HEK293T (cell line): ENCODE data around the gene FZR1.

Experiments used
- CTCF ChIA-PET: fragments of 350-600 bp; formaldehyde crosslinking; extraction: SDS; loops from one replicate; lab custom pipeline; 2021; ENCODE audit warnings: antibody characterized with exemption, inconsistent platforms; lab: Yijun Ruan, JAX
- POLR2A ChIA-PET: fragments of 350-600 bp; formaldehyde crosslinking; extraction: SDS; loops from one replicate; lab custom pipeline; 2020; ENCODE audit warnings: antibody characterized with exemption, inconsistent platforms; lab: Yijun Ruan, JAX
- DNase-seq: peaks from one replicate; pipeline ENCODE4 v3.0.0; 2012; ENCODE audit warnings: mixed read lengths; ENCODE audit errors: extremely low spot score
- ARNT ChIP-seq: fragments of 450-650 bp; IDR thresholded peaks from 2 replicates; pipeline ENCODE4 v1.6.1; 2017; ENCODE audit warnings: mild to moderate bottlenecking
- BHLHE40 ChIP-seq: fragments of 450-650 bp; IDR thresholded peaks from 2 replicates; pipeline ENCODE4 v1.6.1; 2016; ENCODE audit warnings: mild to moderate bottlenecking, moderate library complexity, borderline replicate concordance
- CTBP1 ChIP-seq: fragments of 450-650 bp; IDR thresholded peaks from 2 replicates; pipeline ENCODE4 v1.6.1; 2016; ENCODE audit warnings: borderline replicate concordance
- ELF4 ChIP-seq: fragments of 450-650 bp; IDR thresholded peaks from 2 replicates; pipeline ENCODE4 v1.6.1; 2017; ENCODE audit warnings: antibody characterized with exemption
- FOXA1 ChIP-seq: fragments of 450-650 bp; IDR thresholded peaks from 2 replicates; pipeline ENCODE4 v1.6.1; 2016; ENCODE audit warnings: mild to moderate bottlenecking
- FOXK2 ChIP-seq: fragments of 450-650 bp; IDR thresholded peaks from 2 replicates; pipeline ENCODE4 v1.6.1; 2016; ENCODE audit warnings: mild to moderate bottlenecking
- FOXM1 ChIP-seq: fragments of 450-650 bp; IDR thresholded peaks from 2 replicates; pipeline ENCODE4 v1.6.1; 2017; ENCODE audit warnings: mild to moderate bottlenecking, borderline replicate concordance
- HDGF ChIP-seq: fragments of 450-650 bp; IDR thresholded peaks from 2 replicates; pipeline ENCODE4 v1.6.1; 2017; ENCODE audit warnings: antibody characterized with exemption, borderline replicate concordance
- L3MBTL2 ChIP-seq: fragments of 450-650 bp; conservative IDR thresholded peaks from 2 replicates; pipeline ENCODE4 v1.6.1; 2016; ENCODE audit warnings: mild to moderate bottlenecking
- LEF1 ChIP-seq: fragments of 450-650 bp; IDR thresholded peaks from 2 replicates; pipeline ENCODE4 v1.6.1; 2017; ENCODE audit warnings: mild to moderate bottlenecking, borderline replicate concordance
- NFRKB ChIP-seq: fragments of 450-650 bp; IDR thresholded peaks from 2 replicates; pipeline ENCODE4 v1.6.1; 2016; ENCODE audit warnings: mild to moderate bottlenecking, moderate library complexity
- SP1 ChIP-seq: fragments of 450-650 bp; IDR thresholded peaks from 2 replicates; pipeline ENCODE4 v1.6.1; 2017
- SUZ12 ChIP-seq: fragments of 450-650 bp; IDR thresholded peaks from 2 replicates; pipeline ENCODE4 v1.6.1; 2016; ENCODE audit warnings: mild to moderate bottlenecking
- TARDBP ChIP-seq: fragments of 450-650 bp; IDR thresholded peaks from 2 replicates; pipeline ENCODE4 v1.6.1; 2016
- ZNF384 ChIP-seq: fragments of 450-650 bp; IDR thresholded peaks from 2 replicates; pipeline ENCODE4 v1.6.1; 2016
- TF ChIP-seq, protein P1 (sequence below): fragments of 450-650 bp; IDR thresholded peaks from 2 replicates; pipeline ENCODE4 v1.6.1; 2016

FZR1 gene

DNA sequence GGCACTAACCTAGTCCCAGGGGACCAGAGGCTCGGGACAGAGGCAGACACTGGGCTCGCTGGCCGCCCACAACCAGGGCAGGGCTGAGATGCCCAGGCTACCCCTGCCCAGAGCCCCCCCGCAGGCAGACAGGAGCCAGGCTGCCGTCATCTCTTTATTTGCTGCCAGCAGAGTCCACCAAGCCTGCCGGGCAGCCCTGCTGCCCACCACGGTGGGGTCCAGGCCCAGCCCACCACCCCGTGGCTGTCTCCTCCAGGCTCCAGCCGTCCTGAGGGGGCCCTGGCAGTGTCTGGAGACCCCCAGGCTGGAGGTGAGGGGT, 37.9 kb downstream of the FZR1 start:
- no peak for TF ChIP-seq CTBP1
- TF ChIP-seq ARNT = no peak
- no peak for TF ChIP-seq TARDBP
- no peak for TF ChIP-seq NFRKB
- TF ChIP-seq BHLHE40 = no peak
- no peak for TF ChIP-seq HDGF
- no peak for TF ChIP-seq FOXM1
- TF ChIP-seq, protein P1, sequence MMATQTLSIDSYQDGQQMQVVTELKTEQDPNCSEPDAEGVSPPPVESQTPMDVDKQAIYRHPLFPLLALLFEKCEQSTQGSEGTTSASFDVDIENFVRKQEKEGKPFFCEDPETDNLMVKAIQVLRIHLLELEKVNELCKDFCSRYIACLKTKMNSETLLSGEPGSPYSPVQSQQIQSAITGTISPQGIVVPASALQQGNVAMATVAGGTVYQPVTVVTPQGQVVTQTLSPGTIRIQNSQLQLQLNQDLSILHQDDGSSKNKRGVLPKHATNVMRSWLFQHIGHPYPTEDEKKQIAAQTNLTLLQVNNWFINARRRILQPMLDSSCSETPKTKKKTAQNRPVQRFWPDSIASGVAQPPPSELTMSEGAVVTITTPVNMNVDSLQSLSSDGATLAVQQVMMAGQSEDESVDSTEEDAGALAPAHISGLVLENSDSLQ = no peak
- no peak for DNase-seq
- CTCF ChIA-PET = no interaction called here
- POLR2A ChIA-PET = no interaction called here

DNA sequence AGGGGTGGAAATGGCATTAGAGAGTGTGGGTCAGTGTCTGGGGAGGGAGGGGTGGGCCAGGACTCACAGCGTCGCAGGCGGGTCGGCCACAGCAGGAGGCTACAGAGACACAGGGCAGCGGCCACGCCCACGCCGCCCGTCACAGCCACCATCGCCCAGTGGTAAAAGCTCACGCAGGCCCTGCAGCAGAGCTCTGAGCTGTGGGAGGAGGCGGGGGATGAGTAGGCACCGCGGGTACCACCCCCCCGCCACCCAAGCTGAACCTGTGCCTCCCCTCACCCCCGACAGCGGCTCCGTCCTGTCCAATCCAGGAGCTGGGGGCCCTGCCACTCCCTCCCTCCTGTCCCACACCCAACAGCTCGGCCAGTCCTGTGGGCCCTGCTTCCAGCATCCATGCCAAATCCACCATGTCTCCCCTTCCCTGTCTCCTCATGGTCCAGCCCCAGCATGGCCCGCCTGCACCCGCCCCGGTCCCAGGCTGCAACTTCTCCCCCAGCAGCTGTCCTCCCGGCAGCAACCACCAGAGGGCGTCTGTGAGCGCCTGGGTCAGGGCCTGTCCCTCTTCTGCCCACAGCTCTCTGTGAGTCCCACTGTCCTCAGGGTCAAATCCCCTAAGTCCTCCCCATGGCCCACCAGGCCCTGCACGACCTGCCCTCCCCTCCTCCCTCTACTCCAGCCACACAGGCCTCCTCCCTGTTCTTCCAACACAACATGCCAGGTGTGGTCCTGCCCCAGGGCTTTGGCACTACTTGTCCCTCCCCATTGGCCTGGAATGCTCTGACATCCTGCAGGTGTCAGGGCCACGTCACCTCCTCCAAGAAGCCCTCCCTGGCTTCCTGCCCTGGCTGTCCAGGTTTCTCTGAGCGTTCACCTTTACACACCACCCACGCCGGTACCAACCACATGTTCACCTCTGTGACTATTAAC, 38.9 kb downstream of the FZR1 start:
- ChIA-PET POLR2A (interaction anchor here (0.6 kb wide), 1 partner anchor 29 kb away, joined by 3 read pairs; no protein-coding TSS in a partner anchor), CTCF (interaction anchor here (0.6 to 2.4 kb wide), 5 partner anchors 25 to 269 kb away, joined by 3 to 10 read pairs (median 4); no protein-coding TSS in a partner anchor)
- TF ChIP-seq ARNT = no peak
- no peak for TF ChIP-seq SP1
- no peak for TF ChIP-seq ZNF384
- TF ChIP-seq, protein P1 = no peak
- TF ChIP-seq SUZ12 = no peak
- TF ChIP-seq HDGF = no peak
- no peak for TF ChIP-seq FOXK2
- TF ChIP-seq L3MBTL2 = no peak
- TF ChIP-seq NFRKB = no peak
- peak; percentile 89 for DNase-seq

DNA sequence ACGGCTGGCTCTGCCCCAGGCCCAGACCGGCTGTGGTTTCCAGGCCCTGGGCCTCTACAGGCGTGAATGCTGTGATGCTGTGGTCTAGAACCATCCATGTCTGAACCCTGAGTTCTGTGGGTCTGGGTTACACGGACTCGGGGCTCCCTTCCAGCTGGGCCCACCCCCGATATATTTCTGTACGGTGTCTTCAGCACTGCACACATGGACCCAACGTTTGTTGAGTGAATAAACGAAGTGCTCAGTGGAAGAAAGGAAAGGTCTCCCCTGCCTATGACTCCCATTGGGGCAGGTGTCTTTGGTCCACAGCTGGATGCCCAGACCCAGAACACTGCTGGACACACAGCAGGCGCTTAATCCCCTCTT, 39.5 kb downstream of the FZR1 start:
- no peak for DNase-seq
- CTCF ChIA-PET = interaction anchor here (1.1 to 2.4 kb wide), 3 partner anchors 30 to 270 kb away, joined by 3 to 10 read pairs (median 5); no protein-coding TSS in a partner anchor
- POLR2A ChIA-PET = no interaction called here
- TF ChIP-seq ZNF384 (no peak), LEF1 (no peak), CTBP1 (no peak), NFRKB (no peak), TARDBP (no peak), BHLHE40 (no peak), ARNT (no peak), FOXA1 (no peak)
- TF ChIP-seq, protein P1 = no peak

DNA sequence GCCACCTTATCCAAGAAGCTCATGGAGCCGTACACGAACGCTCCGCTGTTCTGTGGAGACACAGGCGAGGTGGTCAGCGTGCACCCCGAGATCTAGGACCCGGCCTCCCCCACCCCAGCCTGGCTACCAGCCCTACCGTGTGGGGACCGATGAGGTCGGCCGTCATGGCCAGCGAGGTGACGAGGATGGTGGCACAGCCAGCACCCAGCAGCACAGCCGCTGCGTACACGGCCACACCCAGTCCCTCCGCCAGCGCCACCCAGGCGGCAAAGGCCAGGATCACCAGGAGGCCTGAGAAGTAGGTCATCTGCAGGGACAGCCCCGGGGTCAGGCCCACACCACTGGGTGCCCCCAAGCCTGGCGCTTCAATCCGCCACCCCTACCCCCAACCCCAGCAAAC, 40.0 kb downstream of the FZR1 start:
- no peak for DNase-seq
- ChIA-PET POLR2A (interaction anchor here (1.3 kb wide), 1 partner anchor 28 kb away, joined by 5 read pairs; no protein-coding TSS in a partner anchor), CTCF (interaction anchor here (2.4 kb wide), 1 partner anchor 29 kb away, joined by 10 read pairs; no protein-coding TSS in a partner anchor)
- TF ChIP-seq ZNF384 (no peak), FOXK2 (no peak), TARDBP (no peak), NFRKB (no peak), BHLHE40 (no peak), SUZ12 (no peak), ELF4 (no peak), FOXM1 (no peak), CTBP1 (no peak), FOXA1 (no peak), SP1 (no peak), L3MBTL2 (no peak), LEF1 (no peak), HDGF (no peak), ARNT (no peak)
- TF ChIP-seq, protein P1 = no peak

GRCh38 chr19:3547301-3547731, 41.2 kb downstream of the FZR1 start:
- DNase-seq = peak; percentile 41

More at GRCh38 chr19:3547301-3547731, 41.2 kb downstream of the FZR1 start:
- POLR2A ChIA-PET = interaction anchor here (1.3 kb wide), 1 partner anchor 26 kb away, joined by 5 read pairs; no protein-coding TSS in a partner anchor
- TF ChIP-seq SUZ12 = no peak
- no peak for TF ChIP-seq NFRKB
- no peak for TF ChIP-seq CTBP1
- CTCF ChIA-PET = no interaction called here
